Right lobe of liver (tissue), 4 donors: ENCODE results near the gene CIAPIN1.

ENCODE experiments used
- POLR2A ChIP-seq: fragments of 450-650 bp; IDR thresholded peaks from one replicate; pipeline ENCODE4 v1.6.1; 2017; ENCODE audit warnings: antibody characterized with exemption, mild to moderate bottlenecking
- TF ChIP-seq, protein P1 (sequence below), 4 donors: fragments of 200-600 bp in 3 of 4; fragments of 450-650 bp in 1 of 4; IDR thresholded peaks; one replicate each; pipeline versions ENCODE4 v1.5.1 to v1.8.0; 2016 to 2022; ENCODE audit warnings: antibody characterized with exemption in 4 of 4, mild to moderate bottlenecking in 2 of 4
- donor health status: DM: no; HTN: no; CAD: no.
- donor health status: DM: no; HTN: no; CAD: no.
- donor health status: DM: no; HTN: yes; CAD: no.

DNA sequence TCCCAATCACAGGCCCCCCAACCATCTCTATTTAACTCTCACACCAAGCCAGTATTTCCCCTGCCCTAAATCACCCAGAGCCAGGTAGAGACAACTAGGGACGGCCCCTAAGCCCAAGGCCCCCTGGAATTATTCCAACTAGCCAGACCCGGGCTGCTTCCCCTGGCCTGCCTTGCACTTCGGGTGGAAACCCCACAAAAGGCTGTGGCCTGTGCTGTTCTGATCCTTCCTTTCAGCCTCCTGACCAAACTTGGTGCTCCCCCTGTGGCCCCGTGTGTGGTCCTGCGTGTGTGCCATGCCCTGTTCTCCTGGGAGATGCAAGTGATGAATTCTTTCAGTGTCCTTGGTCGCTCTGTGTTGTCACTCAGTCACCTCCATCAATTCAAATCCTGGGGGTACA lies 27.7 kb downstream of the CIAPIN1 start:
- TF ChIP-seq, protein P1, sequence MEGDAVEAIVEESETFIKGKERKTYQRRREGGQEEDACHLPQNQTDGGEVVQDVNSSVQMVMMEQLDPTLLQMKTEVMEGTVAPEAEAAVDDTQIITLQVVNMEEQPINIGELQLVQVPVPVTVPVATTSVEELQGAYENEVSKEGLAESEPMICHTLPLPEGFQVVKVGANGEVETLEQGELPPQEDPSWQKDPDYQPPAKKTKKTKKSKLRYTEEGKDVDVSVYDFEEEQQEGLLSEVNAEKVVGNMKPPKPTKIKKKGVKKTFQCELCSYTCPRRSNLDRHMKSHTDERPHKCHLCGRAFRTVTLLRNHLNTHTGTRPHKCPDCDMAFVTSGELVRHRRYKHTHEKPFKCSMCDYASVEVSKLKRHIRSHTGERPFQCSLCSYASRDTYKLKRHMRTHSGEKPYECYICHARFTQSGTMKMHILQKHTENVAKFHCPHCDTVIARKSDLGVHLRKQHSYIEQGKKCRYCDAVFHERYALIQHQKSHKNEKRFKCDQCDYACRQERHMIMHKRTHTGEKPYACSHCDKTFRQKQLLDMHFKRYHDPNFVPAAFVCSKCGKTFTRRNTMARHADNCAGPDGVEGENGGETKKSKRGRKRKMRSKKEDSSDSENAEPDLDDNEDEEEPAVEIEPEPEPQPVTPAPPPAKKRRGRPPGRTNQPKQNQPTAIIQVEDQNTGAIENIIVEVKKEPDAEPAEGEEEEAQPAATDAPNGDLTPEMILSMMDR (IDR thresholded peaks at IDR 0.05): no peak
- no peak for TF ChIP-seq POLR2A
